Activated T-helper 9 cell treated with anti-CD3 and anti-CD28 coated beads, Interleukin-2, amount 50 U/mL, for 16 hours (primary cell): Measurements from ENCODE around the gene DIAPH3.

Experiments
- DNase-seq: peaks from one replicate; pipeline ENCODE4 v3.0.0-alpha.2; 2020; ENCODE audit warnings: low read depth

Gene DIAPH3

GRCh38 chr13:59621773-59622172 is 542.0 kb downstream of the DIAPH3 start:
- no peak for DNase-seq
